Measurements from ENCODE around the gene SIRT3.

Gene SIRT3

GRCh38 chr11:235997-236773, at the start of gene SIRT3:
Gene SIRT3, minus strand, starts transcription at chr11:236342. Its CDS starts 14 bp downstream, at chr11:236328.
- peak; percentile 90 for DNase-seq (ENCODE audit: low read depth, low spot score)

- no peak for DNase-seq (ENCODE audit: low read depth, low spot score)
These were observed 49.7 kb upstream of the SIRT3 start for GRCh38 chr11:285894-286220.

DNA sequence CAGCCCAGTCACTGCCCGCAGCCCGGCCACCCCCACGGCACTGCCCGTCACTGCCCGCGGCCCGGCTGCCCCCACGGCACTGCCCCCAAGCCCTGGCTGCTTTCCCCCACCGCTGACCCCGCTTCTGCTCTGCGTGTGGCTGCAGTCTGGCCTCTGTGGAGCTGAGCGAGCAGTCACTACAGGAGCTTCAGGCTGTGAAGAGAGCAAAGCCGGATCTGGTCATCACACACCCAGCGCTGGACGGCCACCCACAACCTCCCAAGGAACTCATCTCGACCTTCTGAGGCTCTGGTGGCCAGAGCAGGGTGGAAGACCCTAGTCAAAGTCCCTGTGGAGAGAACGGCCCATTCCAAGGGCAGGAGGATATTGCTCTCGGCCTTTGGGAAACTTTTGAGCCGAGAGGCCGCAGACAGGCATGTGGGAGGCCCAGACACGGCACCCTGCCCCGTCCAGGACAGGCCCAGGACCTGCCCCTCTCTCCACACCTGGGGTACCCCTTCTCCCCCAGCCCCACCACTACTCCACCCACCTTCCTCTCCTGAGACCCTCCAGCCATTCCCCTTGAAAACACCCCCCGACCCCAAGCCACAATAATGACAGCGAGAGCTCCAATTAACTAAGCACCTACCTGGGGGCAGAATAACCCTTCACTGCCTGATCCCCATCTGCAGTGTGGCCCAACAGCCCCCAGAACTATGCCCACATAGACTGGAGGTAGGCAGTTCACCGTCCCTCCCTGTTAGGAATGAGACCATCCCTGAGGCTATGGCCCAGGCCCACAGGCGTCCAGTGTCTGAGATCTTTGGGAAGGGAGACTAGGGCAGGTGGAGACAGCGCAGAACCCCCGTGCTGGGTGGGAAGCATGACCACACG, 49.1 kb upstream of the SIRT3 start:
- no peak for DNase-seq (ENCODE audit: low read depth, low spot score)

DNA sequence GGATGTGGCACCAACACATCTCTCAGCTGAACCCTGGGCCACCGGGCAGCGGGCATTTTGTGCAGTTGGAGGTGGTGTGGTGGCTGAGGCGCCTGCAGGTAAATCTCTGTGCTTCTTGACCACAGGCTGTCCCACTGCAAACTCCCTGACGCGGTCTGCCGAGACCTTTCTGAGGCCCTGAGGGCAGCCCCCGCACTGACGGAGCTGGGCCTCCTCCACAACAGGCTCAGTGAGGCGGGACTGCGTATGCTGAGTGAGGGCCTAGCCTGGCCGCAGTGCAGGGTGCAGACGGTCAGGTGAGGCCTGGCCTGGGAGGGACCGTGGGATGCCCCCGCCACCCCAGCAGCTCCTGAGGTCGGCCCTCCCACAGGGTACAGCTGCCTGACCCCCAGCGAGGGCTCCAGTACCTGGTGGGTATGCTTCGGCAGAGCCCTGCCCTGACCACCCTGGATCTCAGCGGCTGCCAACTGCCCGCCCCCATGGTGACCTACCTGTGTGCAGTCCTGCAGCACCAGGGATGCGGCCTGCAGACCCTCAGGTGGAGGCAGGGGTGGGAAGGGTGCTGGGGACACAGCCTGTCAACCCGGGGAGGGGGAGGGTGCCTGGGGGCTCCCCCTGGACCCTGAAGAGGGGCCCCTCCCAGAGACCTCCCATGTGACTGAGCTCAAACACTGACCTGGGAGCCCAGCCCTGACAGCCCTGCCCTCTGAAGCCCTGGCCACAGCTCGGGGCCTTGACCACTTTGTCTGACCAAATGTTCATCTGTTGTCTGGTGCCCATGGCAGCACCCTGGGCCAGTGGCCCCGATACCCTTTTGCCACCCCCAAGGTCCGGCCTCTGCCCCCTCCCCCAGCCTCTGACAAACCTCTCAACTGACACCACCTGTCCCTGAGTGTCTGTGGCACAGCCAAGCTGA, 48.2 kb upstream of the SIRT3 start:
- DNase-seq (ENCODE audit: low read depth, low spot score): no peak

- no peak for DNase-seq (ENCODE audit: low read depth, low spot score)
These were observed 47.4 kb upstream of the SIRT3 start for GRCh38 chr11:283405-284104.

GRCh38 chr11:282630-283360, 46.7 kb upstream of the SIRT3 start:
- DNase-seq (ENCODE audit: low read depth, low spot score): no peak

- DNase-seq (ENCODE audit: low read depth, low spot score): no peak
These were observed 46.0 kb upstream of the SIRT3 start for GRCh38 chr11:282171-282570.

- DNase-seq (ENCODE audit: low read depth, low spot score): no peak
These were observed 45.5 kb upstream of the SIRT3 start for GRCh38 chr11:281486-282161.

DNA sequence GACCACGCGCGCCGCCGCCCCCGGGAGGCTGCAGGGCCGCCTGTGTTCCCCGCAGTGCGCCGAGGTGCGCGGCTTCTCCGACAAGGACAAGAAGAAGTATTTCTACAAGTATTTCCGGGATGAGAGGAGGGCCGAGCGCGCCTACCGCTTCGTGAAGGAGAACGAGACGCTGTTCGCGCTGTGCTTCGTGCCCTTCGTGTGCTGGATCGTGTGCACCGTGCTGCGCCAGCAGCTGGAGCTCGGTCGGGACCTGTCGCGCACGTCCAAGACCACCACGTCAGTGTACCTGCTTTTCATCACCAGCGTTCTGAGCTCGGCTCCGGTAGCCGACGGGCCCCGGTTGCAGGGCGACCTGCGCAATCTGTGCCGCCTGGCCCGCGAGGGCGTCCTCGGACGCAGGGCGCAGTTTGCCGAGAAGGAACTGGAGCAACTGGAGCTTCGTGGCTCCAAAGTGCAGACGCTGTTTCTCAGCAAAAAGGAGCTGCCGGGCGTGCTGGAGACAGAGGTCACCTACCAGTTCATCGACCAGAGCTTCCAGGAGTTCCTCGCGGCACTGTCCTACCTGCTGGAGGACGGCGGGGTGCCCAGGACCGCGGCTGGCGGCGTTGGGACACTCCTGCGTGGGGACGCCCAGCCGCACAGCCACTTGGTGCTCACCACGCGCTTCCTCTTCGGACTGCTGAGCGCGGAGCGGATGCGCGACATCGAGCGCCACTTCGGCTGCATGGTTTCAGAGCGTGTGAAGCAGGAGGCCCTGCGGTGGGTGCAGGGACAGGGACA, 44.8 kb upstream of the SIRT3 start:
- no peak for DNase-seq (ENCODE audit: low read depth, low spot score)

- DNase-seq (ENCODE audit: low read depth, low spot score): peak; percentile 71
These were observed 44.0 kb upstream of the SIRT3 start for GRCh38 chr11:279966-280705.

DNA sequence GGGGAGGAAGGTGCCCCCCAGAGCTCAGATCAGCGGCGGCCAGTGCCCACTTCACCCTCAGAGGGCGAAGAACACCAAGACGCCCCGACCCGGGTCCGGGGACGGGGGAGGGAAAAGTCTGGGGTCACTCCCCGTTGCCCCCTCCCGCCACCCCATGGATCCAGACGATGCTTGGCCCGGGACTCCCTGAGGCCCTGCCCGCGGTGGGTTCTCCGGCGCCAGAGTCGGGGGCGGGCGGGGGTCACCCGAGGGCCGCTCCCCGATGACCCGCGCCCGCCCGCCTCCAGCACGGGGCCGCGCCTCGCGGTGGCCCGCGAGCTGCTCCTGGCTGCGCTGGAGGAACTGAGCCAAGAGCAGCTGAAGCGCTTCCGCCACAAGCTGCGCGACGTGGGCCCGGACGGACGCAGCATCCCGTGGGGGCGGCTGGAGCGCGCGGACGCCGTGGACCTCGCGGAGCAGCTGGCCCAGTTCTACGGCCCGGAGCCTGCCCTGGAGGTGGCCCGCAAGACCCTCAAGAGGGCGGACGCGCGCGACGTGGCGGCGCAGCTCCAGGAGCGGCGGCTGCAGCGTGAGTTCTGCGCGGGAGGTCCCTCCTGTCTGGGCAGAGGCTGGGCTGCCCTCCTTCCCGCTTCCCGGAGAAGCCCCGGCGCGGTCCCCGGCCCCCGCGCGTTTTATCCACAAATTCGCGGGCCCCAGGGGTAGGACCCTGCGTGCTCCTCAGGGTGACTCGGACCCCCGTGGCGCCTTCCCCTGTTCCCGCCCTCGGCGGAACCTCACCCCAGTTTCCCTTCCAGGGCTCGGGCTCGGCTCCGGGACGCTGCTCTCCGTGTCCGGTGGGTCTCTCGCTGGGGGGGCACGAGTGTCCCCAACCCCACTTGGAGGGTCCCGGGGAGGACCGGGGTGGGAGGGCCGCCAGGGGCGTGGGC, 43.2 kb upstream of the SIRT3 start:
- DNase-seq (ENCODE audit: low read depth, low spot score): no peak

DNA sequence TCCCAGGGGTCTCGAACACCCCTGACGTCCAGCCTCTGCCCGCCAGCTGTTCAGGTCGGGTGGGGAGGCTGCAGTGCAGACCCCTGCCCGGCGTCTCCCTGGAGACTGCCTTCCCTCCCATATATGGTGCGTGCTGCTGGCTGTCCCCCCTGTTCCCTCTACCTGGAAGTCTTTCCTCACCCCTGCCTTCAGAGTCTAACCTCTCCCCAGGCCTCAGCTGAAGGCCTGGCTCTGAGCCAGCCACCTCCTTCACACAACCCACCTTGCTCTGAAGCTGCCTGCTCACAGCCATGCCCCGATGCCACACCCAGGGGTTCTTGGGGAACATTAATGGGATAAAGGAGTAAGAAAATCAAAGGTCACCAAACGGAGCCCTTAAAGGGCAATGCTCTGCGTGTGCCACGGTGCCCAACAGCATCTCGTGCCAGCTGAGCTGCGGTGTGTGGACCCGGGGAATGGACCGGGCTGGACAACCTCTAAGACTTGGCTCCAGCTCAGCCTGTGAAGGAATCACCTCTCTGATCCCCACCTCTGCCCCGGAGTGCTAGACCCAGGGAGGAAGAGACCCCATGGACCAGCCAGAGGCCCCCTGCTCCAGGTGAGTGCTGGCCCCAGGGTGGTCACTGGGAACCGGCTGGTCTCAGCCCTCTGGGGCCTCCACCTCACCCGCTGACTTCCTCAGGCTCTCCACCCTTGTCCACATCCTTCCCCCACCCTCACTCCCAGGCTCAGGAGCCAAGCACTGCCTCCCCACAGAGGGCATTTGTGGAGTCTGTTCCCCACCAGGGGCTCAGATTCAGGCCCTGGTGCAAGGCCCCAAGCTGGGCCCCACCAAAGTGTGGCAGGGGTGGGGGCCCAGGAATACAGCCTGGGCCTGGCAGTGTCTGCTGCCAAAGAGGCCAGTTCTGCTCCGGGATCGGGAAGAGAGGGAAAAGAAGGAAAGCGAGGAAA, 42.1 kb upstream of the SIRT3 start, which contains the start of gene NLRP6:
TSS of gene NLRP6 (plus strand) at position 407 of the 951 bp plus-strand sequence. CDS start at position 570, 163 bp downstream.
- DNase-seq (ENCODE audit: low read depth, low spot score): no peak

DNA sequence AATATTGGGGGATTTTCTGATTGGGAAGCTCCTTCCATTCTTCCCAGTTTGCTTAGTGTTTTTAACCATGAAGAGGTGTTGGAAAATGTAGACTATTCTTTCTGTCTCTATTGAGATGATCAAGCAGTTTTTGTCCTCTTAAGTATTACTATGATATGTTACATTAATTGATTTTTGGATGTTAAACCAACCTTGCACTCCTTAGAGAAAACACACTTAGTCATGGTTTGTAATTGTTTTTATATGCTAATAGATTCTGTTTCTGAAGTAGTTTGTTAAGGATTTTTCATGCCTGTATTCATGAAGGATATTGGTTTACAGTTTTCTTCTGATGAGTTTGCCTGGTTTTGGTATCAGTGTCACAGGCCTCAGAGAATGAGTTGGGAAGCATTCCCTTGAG, 40.1 kb upstream of the SIRT3 start:
- DNase-seq (ENCODE audit: low read depth, low spot score): no peak

DNA sequence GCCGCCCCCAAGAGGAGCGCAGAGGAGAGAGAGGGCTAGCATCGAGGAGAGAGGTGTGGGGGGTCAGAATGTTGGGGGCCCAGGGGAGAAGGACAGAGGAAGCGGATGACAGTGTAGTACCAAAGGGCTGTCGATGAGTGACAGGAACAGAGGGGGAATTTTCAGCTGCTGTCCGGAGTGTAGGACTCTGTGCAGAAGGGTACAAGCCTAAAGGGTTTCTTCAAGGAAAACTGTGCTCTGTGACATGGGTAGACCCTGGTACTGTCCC, 36.7 kb upstream of the SIRT3 start:
- no peak for DNase-seq (ENCODE audit: low read depth, low spot score)

DNA sequence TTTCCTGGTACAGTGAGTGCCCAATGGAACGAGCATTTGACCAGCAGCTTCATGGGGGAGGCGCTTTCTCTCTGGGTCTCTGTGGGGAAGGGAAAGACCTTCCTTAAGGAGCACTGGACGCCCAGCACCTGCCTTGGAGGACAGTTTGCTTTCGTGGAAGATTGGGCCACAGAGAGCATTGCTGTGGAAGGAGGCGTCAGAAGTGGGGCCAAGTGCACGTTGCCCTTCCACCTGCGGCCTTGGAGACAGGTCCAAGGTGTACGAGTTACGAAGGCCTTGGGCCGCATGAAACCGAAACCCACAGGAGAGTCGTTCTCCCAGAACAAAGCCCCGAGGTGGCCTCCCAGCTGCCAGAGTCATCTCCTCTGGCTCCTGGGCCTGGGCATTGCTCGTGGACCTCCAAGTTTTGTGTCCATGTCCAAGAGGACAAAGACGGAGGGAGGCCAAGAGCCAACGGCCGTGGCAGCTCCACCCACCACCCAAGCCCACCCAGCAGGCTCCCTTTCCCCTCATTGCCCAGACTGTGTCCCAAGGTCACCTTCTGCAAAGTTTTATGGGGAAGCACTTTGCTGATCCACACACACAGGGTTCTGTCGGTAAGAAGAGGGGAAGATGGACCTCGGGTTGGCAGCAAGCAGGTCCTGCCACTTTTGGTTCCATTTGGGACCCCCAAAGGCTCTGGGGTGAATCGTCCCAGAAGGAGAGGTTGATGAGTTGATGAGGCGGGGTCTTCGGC, 36.2 kb upstream of the SIRT3 start:
- no peak for DNase-seq (ENCODE audit: low read depth, low spot score)

DNA sequence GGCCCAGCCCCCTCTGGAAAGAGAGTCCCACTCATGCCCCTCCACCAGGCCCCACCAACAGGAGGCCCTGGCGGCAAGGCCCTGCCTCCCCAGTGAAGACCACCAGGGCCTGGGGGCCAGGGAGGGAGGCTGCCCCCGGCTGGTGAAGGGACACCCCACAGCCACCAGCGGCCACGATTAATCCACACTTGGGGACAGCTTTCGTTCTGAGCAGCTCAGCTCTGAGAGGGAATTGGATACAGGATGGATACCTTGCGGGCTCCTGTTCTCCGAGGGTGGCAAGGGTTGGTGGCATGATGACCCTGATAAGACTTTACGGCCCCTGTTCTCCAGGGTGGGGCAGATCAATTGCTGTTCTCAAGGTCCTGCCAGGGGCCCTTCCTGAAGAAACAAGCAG, 35.2 kb upstream of the SIRT3 start:
- DNase-seq (ENCODE audit: low read depth, low spot score): no peak
